HG03342 (cell line): Measurements from ENCODE around the gene USP19.
A peak's percentile ranks its signal among the peaks of the same experiment; 100 is the strongest.

Experiments
- ATAC-seq: cut with Tn5 transposase; IDR thresholded peaks from one replicate; pipeline ENCODE4 v1.9.1; 2021; ENCODE audit warnings: mild to moderate bottlenecking, moderate library complexity; ENCODE audit not compliant: unreplicated experiment

Gene USP19

DNA sequence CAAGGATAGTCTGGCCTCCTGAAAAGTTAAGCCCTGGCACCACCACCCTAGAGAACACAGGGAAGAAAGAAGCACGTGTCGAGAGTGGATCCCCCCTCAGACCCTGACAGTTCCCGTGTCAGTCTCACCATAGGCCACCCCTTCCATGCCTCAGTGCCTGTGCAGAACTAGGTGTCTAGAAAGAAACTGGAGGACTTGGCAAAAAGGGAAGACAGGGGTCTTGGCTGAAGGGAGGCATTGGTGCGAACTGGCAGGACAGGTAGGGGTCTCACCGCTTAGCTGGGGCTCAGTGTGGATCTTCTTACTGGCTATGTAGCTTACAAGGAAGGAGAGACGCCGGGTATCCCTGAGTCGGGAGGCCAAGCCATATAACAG, 16.6 kb downstream of the USP19 start:
- ATAC-seq: no peak

DNA sequence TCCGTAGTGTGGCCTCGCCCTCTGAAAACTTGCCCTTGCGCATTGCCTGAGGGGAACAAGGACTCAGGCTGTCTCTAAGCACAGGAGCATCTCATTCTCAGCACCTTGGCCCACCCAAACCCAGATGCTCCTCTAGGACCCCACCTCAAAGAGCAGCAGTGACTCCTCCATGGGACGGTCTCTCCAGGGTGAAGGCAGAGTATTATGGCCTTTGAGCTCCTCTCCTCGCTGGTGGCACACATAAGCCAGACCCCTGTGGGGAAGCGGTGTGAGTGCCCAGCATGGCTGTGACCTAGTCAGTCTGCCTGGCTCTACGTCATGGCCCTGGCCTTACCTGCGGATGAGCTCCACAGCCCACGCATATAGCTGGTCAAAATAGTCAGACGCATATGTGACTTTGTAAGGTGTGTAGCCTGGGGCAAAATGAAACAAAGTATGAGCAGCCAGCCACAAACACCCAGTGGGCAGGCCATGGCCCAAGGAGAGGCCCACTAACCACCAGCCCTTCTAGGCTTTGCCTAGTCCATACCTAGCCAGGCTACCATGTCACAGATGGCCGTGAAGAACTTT, 20.5 kb downstream of the USP19 start:
- no peak for ATAC-seq

DNA sequence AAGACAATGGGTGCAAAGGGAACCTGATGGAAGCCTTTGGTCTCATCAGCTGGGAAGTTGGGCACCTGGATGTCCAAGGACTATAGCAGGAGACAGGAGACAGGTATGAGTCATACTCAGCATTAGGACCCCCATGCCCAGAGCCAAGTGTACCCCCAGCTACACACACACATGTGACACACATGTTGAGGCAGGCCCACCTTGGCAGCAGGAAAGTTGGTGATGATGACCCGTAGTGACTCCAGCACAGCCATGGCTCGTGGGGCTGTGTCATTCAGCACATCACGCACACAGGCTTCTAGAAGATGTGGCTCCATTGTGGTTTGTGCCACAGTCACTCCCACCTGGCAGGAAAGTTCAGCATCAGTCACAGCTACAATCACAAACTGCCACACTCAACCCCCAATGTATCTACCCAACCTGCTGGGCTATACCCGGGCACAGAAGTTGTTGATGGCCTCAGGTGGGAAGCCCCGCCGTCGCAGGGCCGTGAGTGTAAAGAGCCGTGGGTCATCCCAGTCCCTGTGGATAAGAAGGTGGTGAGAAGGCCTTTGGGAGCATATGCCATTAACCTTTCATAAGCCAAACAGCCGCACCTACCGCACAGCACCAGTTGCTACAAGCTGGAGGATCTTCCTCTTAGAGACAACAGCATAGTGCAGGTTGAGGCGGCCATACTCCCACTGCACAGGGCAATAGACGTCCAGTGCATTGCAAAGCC, 21.6 kb downstream of the USP19 start:
- no peak for ATAC-seq

DNA sequence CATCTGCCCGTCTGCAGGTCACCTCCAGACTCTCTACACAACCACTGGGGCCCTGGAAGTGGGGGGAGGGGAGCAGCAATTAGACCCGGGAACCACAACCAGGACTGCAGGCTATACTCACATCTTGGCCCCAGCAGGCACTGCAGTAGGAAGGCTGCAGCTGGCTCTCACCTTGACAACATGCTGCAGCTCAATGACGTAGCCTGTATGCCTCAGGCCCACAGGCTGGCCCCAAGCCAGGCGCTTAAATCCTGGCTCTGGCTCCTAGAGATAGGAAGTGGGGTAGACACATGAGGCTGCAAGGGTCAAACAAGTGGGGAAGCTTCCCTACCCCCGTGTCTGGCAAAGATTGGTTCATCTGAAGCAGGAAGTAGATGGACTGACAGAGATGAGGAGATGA, 22.2 kb downstream of the USP19 start:
- ATAC-seq: no peak

DNA sequence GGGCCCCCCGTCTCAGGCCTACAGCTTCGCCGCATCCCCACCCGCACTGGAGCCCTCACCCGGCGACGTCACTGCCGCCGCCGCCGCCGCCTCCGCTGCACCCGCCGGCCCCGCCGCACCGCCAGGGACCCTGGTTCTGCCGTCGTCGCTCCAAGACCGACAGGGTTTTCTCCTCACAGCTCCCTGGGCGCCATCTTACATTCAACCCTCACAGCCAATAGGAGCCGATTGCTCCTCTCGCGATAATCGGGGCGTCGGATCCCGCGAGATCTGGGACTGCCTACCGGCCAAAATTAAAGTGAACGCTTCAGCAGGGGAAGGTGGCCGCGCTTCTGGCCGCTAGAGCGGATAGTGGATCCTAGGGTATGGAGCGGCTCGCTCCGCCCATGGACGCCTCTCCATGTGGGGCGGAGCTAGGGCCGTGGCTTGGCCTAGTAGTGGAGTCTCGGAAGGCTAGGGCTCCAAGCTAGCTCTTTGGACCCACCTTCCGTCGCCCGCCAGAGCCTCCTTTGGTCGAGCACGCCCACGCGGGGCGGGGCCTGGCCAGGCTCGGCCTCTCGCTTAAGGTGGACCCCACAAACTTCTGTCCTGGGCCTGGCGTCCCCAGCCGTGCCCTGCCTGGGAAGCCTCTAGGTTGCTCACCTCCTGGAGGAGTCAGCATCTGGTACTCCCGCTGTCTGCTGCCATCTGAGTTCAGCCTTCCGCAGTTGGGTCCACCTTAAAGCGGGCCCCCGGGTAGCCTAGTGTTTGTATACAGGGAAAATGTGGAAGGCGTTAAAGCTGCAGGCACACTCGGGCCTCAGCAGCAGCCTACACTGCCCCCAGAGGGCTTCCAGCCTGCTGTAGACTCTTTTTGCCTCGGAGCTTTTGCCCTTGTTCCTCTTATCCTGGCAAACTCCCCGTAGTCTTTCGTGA, 26.5 kb downstream of the USP19 start, which contains the start of gene QRICH1:
TSS of gene QRICH1 (minus strand) at position 219 of the 915 bp plus-strand sequence. CDS start 17,054 bp downstream, outside the sequence.
- peak; percentile 73 for ATAC-seq

DNA sequence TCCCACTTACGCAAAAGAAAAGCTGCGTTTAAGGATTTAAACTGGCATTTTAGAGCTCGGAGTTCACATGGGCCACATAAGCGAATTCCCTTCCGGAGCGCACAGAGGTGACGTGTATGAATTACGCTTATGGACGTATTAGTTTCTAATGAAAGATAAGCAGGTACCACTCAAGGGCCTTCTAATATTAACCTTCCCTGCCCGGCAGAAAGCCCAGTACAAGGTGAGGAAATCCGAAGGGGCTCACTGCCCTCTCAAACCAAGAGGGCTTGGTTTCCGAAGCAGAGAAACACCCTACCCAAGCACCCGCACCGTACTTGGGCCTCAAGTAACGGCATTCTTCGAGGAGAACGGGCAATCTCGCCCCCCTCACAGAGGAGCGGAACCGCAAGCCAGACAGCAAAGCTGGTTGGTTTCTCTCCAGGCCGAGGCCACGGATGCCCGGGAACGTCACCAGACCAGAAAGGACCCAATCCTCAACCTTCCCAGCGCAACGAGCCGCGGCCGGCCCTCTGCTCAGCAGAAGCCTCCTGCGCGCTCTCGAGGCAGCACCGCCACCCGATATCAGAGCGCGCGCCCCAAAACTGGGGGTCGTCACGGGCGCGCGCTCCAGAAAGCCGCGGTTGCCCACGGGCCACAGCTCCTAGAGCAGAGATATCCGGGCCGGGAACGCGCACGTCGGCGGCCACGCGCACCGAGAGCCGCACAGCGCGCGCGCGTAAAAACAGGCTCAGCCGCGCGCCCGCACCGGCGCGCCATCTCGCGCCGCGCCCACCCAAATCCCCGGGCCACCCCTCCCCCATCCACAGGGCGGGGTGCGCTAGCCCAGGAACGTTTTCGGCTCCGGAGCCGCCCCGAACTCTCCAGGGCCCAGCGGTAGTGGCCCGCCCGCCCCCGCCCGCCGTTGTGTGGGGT, 27.4 kb downstream of the USP19 start:
- ATAC-seq: peak; percentile 30

DNA sequence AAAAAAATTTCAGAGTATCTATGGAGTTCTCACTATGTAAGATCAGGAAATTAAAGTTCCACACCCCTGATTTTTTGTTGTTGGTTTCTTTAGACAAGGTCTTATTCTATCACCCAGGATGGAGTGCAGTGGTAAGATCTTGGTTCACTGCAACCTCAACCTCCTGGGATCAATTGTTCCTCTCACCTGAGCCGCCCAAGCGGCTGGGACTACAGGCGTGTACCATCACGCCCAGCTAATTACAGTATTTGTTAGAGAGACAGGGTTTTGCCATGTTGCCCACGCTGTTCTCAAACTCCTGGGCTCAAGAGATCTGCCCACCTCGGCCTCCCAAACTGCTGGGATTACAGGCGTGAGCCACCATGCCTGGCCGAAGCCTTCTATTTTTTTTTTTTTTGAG, 39.2 kb downstream of the USP19 start:
- ATAC-seq: no peak

DNA sequence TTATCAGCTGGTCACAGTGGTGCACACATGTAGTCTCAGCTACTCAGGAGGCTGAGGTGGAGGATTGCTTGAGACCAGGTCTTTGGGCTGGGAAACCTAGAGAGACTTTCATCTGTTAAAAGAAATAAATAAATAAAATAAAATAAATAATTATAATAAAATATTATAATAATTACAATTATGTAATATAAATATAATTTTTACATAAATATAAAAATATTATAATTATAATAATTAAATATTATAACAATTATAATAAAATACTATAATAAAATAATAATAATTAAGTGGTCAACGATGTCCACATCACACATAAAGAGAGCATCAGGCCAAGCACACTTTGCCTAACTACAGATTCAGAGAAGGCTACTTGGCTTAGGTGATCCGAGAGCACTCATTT, 41.4 kb downstream of the USP19 start:
- ATAC-seq: no peak

DNA sequence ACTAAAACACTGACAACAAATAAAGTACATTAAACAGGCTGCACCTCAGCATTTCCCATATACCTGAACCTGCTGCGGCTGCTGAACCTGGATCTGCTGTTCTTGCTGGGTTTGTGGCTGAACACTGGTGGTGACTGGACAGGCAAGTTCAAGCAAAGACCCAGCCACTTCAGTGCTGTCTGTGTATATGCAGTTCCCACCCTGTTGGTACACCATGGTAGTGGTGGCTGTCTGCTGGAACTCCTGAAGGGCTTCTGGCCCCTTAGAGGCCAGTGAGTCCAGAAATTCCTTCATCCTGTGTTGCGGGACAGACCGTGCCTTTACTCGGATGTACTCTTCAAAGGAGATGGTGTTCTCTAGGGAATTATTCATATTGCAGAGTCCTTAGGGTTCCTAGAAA, 44.0 kb downstream of the USP19 start:
- no peak for ATAC-seq

DNA sequence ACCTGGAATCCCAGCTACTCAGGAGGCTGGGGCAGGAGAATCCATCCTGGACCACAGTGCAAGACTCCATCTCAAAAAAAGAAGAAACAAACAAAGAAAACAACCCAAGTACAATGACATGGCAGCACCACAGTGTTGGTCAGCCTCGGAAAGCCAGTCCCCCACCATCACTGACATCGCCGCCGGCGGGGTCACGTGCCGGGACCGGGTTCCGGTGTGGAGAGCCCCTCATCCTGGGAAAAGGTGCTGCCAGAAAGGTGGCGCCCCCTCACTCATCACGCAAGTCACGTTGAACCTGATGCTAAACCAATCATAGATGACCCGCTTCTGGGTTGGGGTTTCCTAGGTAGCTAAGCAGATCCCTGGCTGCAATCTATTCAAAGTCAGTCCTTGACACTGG, 44.5 kb downstream of the USP19 start:
- ATAC-seq: no peak
